GM12878 (cell line): ENCODE measurements around the gene MTHFR.

ENCODE experiments used
- BCLAF1 ChIP-seq: fragments of 450-650 bp; IDR thresholded peaks from 2 replicates; pipeline ENCODE4 v1.6.1; 2017; ENCODE audit warnings: antibody characterized with exemption, mild to moderate bottlenecking, moderate library complexity
- CTCF ChIP-seq, 3 experiments: IDR thresholded peaks in 2 of 3; conservative IDR thresholded peaks in 1 of 3; 2 replicates each; pipeline ENCODE4 v1.5.1; 2011; ENCODE audit warnings: low read depth in 3 of 3, low read length in 3 of 3, mild to moderate bottlenecking in 3 of 3, control low read depth in 2 of 3, moderate library complexity in 2 of 3, inconsistent platforms in 1 of 3, mixed read lengths in 1 of 3; ENCODE audit not compliant: control insufficient read depth in 2 of 3, insufficient read depth in 1 of 3; ENCODE audit errors: extremely low read depth in 1 of 3
- EP300 ChIP-seq, 2 experiments: fragments of 150-350 bp in 1 of 2; IDR thresholded peaks; 2 replicates each; pipeline ENCODE4 v1.6.1; 2011 to 2012; ENCODE audit warnings: low read depth in 2 of 2, low read length in 2 of 2, borderline replicate concordance in 1 of 2, improper control_type of control experiment in 1 of 2, inconsistent platforms in 1 of 2; ENCODE audit not compliant: control insufficient read depth in 1 of 2
- EZH2 ChIP-seq: IDR thresholded peaks from 2 replicates; pipeline ENCODE4 v1.6.1; 2012; ENCODE audit warnings: low read depth, mild to moderate bottlenecking, control low read depth, inconsistent platforms, low read length, borderline replicate concordance; ENCODE audit not compliant: control insufficient read depth
- LARP7 ChIP-seq: fragments of 450-650 bp; IDR thresholded peaks from 2 replicates; pipeline ENCODE4 v1.6.1; 2017; ENCODE audit warnings: mild to moderate bottlenecking
- MLLT1 ChIP-seq: fragments of 450-650 bp; IDR thresholded peaks from 2 replicates; pipeline ENCODE4 v1.6.1; 2016; ENCODE audit warnings: mild to moderate bottlenecking
- POLR2A ChIP-seq: IDR thresholded peaks from 2 replicates; pipeline ENCODE4 v1.6.1; 2011; ENCODE audit warnings: low read depth, mild to moderate bottlenecking, low read length
- POLR2AphosphoS5 ChIP-seq: IDR thresholded peaks from 2 replicates; pipeline ENCODE4 v1.6.1; 2011; ENCODE audit warnings: mild to moderate bottlenecking, low read length, inconsistent platforms
- RAD21 ChIP-seq: IDR thresholded peaks from 2 replicates; pipeline ENCODE4 v1.6.1; 2011; ENCODE audit warnings: mild to moderate bottlenecking, low read depth, low read length, moderate library complexity; ENCODE audit not compliant: insufficient read depth
- RELA ChIP-seq: fragments of 450-650 bp; IDR thresholded peaks from 2 replicates; pipeline ENCODE4 v1.8.0; 2014; ENCODE audit warnings: borderline replicate concordance; ENCODE audit not compliant: partially characterized antibody
- SKIL ChIP-seq: fragments of 450-650 bp; IDR thresholded peaks from 2 replicates; pipeline ENCODE4 v1.6.1; 2017; ENCODE audit warnings: mild to moderate bottlenecking, low read depth, inconsistent platforms; ENCODE audit not compliant: poor library complexity, severe bottlenecking
- TCF12 ChIP-seq: IDR thresholded peaks from 2 replicates; pipeline ENCODE4 v1.6.1; 2011; ENCODE audit warnings: low read depth, mild to moderate bottlenecking, low read length
- WRNIP1 ChIP-seq: IDR thresholded peaks from 2 replicates; pipeline ENCODE4 v1.6.1; 2011; ENCODE audit warnings: low read depth, low read length, improper control_type of control experiment, borderline replicate concordance

GRCh38 chr1:11774753-11775152 is 31.0 kb downstream of the MTHFR start:
- no peak for TF ChIP-seq EZH2
- TF ChIP-seq LARP7, result no peak
- no peak for TF ChIP-seq CTCF (IDR thresholded peaks at IDR 0.05 in 2 of 3, conservative IDR thresholded peaks at IDR 0.05 in 1 of 3; ENCODE audit: control insufficient read depth in 2 of 3, extremely low read depth in 1 of 3, insufficient read depth in 1 of 3, low read depth in 3 of 3, low read length in 3 of 3)
- TF ChIP-seq EP300 (IDR thresholded peaks at IDR 0.05; ENCODE audit: borderline replicate concordance in 1 of 2, control insufficient read depth in 1 of 2, low read depth in 2 of 2, low read length in 2 of 2), result no peak
- TF ChIP-seq WRNIP1, result no peak
- TF ChIP-seq POLR2A, result no peak
- no peak for TF ChIP-seq RELA
- TF ChIP-seq SKIL, result no peak
- no peak for TF ChIP-seq MLLT1
- no peak for TF ChIP-seq RAD21
- no peak for TF ChIP-seq BCLAF1
- TF ChIP-seq TCF12, result no peak
- no peak for TF ChIP-seq POLR2AphosphoS5
